Neural cell (in vitro differentiated cells): ENCODE measurements around the gene VN1R5.

Experiments
- CTCF ChIP-seq: fragments of 450-650 bp; IDR thresholded peaks from 2 replicates; pipeline ENCODE4 v1.5.1; 2014; ENCODE audit warnings: antibody characterized with exemption, mild to moderate bottlenecking, moderate library complexity; ENCODE audit not compliant: poor library complexity, severe bottlenecking
- EP300 ChIP-seq: fragments of 450-650 bp; conservative IDR thresholded peaks from 2 replicates; pipeline ENCODE4 v1.6.1; 2014; ENCODE audit warnings: antibody characterized with exemption, mild to moderate bottlenecking, moderate library complexity; ENCODE audit not compliant: poor library complexity, severe bottlenecking
- EZH2 ChIP-seq: fragments of 200-600, 300-800 bp; shearing (Covaris generic), sonication (generic); IDR thresholded peaks from 2 replicates; pipeline ENCODE4 v1.6.1; 2014; ENCODE audit warnings: antibody characterized with exemption, low read length, borderline replicate concordance, mild to moderate bottlenecking; ENCODE audit not compliant: insufficient read depth, poor library complexity, severe bottlenecking
- MXI1 ChIP-seq: fragments of 450-650 bp; conservative IDR thresholded peaks from 2 replicates; pipeline ENCODE4 v1.6.1; 2014; ENCODE audit warnings: antibody characterized with exemption, mild to moderate bottlenecking; ENCODE audit not compliant: poor library complexity, severe bottlenecking
- POLR2AphosphoS5 ChIP-seq: IDR thresholded peaks from 2 replicates; pipeline ENCODE4 v1.6.1; 2012
- REST ChIP-seq: IDR thresholded peaks from 2 replicates; pipeline ENCODE4 v1.6.1; 2012; ENCODE audit warnings: borderline replicate concordance

GRCh38 chr1:247224822-247225221 is 31.1 kb upstream of the VN1R5 start:
- TF ChIP-seq CTCF (no peak), POLR2AphosphoS5 (no peak), EZH2 (no peak), EP300 (no peak), MXI1 (no peak), REST (no peak)
